SKM-1 (cell line): ENCODE measurements around the gene CETN1.

Source experiments
- DNase-seq: peaks from one replicate; lab custom pipeline; 2025; ENCODE audit not compliant: unreplicated experiment; lab: John Stamatoyannopoulos, UW

Gene CETN1

GRCh38 chr18:574865-575645 lies 5.1 kb upstream of the CETN1 start:
- no peak for DNase-seq

- DNase-seq, result no peak
These were observed 3.3 kb upstream of the CETN1 start for GRCh38 chr18:576924-577323.

- no peak for DNase-seq
These were observed 2.4 kb upstream of the CETN1 start for GRCh38 chr18:577643-578375.

- no peak for DNase-seq
These were observed 942 bp upstream of the CETN1 start for GRCh38 chr18:579238-579637.

- no peak for DNase-seq
These were observed 916 bp downstream of the CETN1 start for GRCh38 chr18:581096-581495.

- DNase-seq, result no peak
These were observed 2.3 kb downstream of the CETN1 start for GRCh38 chr18:582465-582864.

GRCh38 chr18:595068-595467 lies 14.9 kb downstream of the CETN1 start:
- no peak for DNase-seq

- DNase-seq, result no peak
These were observed 15.4 kb downstream of the CETN1 start for GRCh38 chr18:595571-595970.

GRCh38 chr18:596288-596881 lies 16.2 kb downstream of the CETN1 start:
- DNase-seq, result no peak

GRCh38 chr18:598124-598589 lies 18.0 kb downstream of the CETN1 start:
- no peak for DNase-seq

GRCh38 chr18:600107-600506 lies 19.9 kb downstream of the CETN1 start:
- no peak for DNase-seq

- no peak for DNase-seq
These were observed 24.6 kb downstream of the CETN1 start for GRCh38 chr18:604771-605170.

GRCh38 chr18:607930-608329 lies 27.8 kb downstream of the CETN1 start:
- DNase-seq, result no peak

- DNase-seq, result no peak
These were observed 30.2 kb downstream of the CETN1 start for GRCh38 chr18:610214-610928.

GRCh38 chr18:612156-612555 lies 32.0 kb downstream of the CETN1 start:
- DNase-seq, result no peak

- DNase-seq, result no peak
These were observed 34.0 kb downstream of the CETN1 start for GRCh38 chr18:614193-614592.

GRCh38 chr18:615092-615521 lies 34.9 kb downstream of the CETN1 start:
- DNase-seq, result no peak

- no peak for DNase-seq
These were observed 35.6 kb downstream of the CETN1 start for GRCh38 chr18:615773-616172.

- DNase-seq, result peak; percentile 67
These were observed 36.3 kb downstream of the CETN1 start for GRCh38 chr18:616380-616995.

GRCh38 chr18:617970-618504 lies 37.9 kb downstream of the CETN1 start:
- no peak for DNase-seq

GRCh38 chr18:618618-619017 lies 38.4 kb downstream of the CETN1 start:
- no peak for DNase-seq
